OCI-LY3 (cell line): ENCODE measurements around the gene LYZL6.

Source experiments
- EZH2phosphoT487 ChIP-seq: fragments of 200-600 bp; shearing (Covaris generic); IDR thresholded peaks from 2 replicates; pipeline ENCODE4 v1.6.1; 2018; ENCODE audit warnings: antibody characterized with exemption, mixed run types, low read depth
- TF ChIP-seq, protein P1 (sequence below): fragments of 200-600, 300-600 bp; sonication (generic); IDR thresholded peaks from 2 replicates; pipeline ENCODE4 v1.5.1; 2014; ENCODE audit warnings: antibody characterized with exemption, low read length, low read depth

DNA sequence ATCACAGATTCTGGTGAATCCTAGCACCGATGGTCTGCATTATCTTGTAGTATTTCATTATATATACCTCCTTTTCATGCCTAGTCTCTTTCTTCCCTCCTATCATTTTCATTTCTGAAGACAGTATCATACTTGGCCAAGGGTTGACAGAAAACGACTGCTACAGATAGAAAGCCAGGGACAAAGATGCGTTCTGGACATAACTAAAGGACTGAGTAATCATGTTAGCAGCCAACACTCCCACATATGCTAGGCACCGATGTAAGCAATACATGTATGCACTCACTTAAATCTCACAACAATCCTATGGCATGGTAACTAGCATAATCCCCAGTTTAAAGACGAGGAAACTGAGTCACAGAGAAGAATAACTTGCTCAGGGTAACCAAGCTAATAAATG lies 35.8 kb downstream of the LYZL6 start:
- TF ChIP-seq, protein P1, sequence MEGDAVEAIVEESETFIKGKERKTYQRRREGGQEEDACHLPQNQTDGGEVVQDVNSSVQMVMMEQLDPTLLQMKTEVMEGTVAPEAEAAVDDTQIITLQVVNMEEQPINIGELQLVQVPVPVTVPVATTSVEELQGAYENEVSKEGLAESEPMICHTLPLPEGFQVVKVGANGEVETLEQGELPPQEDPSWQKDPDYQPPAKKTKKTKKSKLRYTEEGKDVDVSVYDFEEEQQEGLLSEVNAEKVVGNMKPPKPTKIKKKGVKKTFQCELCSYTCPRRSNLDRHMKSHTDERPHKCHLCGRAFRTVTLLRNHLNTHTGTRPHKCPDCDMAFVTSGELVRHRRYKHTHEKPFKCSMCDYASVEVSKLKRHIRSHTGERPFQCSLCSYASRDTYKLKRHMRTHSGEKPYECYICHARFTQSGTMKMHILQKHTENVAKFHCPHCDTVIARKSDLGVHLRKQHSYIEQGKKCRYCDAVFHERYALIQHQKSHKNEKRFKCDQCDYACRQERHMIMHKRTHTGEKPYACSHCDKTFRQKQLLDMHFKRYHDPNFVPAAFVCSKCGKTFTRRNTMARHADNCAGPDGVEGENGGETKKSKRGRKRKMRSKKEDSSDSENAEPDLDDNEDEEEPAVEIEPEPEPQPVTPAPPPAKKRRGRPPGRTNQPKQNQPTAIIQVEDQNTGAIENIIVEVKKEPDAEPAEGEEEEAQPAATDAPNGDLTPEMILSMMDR = no peak
- no peak for TF ChIP-seq EZH2phosphoT487
